HG03135 (cell line): ENCODE data around the gene PPM1H.
"Not testable (repeated sequence)": the region's sequence is repeated elsewhere in the genome, so short reads cannot be mapped to it uniquely, and the experiment has no call there.

ENCODE experiments used
- ATAC-seq: cut with Tn5 transposase; IDR thresholded peaks from one replicate; pipeline ENCODE4 v1.9.1; 2021; ENCODE audit warnings: mild to moderate bottlenecking, moderate library complexity; ENCODE audit not compliant: unreplicated experiment

The PPM1H gene, protein sequence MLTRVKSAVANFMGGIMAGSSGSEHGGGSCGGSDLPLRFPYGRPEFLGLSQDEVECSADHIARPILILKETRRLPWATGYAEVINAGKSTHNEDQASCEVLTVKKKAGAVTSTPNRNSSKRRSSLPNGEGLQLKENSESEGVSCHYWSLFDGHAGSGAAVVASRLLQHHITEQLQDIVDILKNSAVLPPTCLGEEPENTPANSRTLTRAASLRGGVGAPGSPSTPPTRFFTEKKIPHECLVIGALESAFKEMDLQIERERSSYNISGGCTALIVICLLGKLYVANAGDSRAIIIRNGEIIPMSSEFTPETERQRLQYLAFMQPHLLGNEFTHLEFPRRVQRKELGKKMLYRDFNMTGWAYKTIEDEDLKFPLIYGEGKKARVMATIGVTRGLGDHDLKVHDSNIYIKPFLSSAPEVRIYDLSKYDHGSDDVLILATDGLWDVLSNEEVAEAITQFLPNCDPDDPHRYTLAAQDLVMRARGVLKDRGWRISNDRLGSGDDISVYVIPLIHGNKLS

GRCh38 chr12:62934799-62935674 is at the start of gene PPM1H:
PPM1H (minus strand) TSS chr12:62935150; CDS start chr12:62934736, 414 bp downstream.
- peak; percentile 83 for ATAC-seq

GRCh38 chr12:62983594-62983993 is 48.6 kb upstream of the PPM1H start:
- no peak for ATAC-seq

GRCh38 chr12:62978768-62979167 is 43.8 kb upstream of the PPM1H start:
- ATAC-seq: no peak

GRCh38 chr12:62977883-62978282 is 42.9 kb upstream of the PPM1H start:
- ATAC-seq: no peak

- no peak for ATAC-seq
Measured at GRCh38 chr12:62977418-62977817, 42.5 kb upstream of the PPM1H start.

GRCh38 chr12:62976110-62976662 is 41.2 kb upstream of the PPM1H start:
- no peak for ATAC-seq

- ATAC-seq: no peak
Measured at GRCh38 chr12:62971769-62972525, 37.0 kb upstream of the PPM1H start.

- ATAC-seq: no peak
Measured at GRCh38 chr12:62969695-62970094, 34.7 kb upstream of the PPM1H start.

DNA sequence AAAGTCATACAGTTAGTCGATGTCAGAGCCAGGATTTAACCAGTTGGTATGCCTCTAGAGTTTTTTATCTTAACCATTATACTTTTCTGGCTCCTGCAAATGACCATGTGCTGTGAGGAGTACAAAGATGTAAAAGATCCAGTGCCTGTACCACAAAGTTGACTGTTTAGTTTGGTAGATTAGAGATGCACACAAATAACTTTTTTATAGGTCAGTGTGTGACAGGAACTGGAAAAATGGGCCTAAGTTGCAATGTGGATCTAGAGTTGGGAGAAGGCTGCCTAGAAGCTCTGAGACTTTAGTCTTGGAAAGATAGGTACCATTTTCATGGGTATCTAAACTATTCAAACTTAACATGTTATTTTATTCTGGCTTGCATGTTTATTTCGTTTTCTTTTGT is 32.8 kb upstream of the PPM1H start:
- no peak for ATAC-seq

GRCh38 chr12:62966990-62967506 is 32.1 kb upstream of the PPM1H start:
- no peak for ATAC-seq

GRCh38 chr12:62966446-62966989 is 31.6 kb upstream of the PPM1H start:
- ATAC-seq: not testable (repeated sequence)

- not testable (repeated sequence) for ATAC-seq
Measured at GRCh38 chr12:62965700-62966099, 30.8 kb upstream of the PPM1H start.

GRCh38 chr12:62965242-62965641 is 30.3 kb upstream of the PPM1H start:
- ATAC-seq: not testable (repeated sequence)

DNA sequence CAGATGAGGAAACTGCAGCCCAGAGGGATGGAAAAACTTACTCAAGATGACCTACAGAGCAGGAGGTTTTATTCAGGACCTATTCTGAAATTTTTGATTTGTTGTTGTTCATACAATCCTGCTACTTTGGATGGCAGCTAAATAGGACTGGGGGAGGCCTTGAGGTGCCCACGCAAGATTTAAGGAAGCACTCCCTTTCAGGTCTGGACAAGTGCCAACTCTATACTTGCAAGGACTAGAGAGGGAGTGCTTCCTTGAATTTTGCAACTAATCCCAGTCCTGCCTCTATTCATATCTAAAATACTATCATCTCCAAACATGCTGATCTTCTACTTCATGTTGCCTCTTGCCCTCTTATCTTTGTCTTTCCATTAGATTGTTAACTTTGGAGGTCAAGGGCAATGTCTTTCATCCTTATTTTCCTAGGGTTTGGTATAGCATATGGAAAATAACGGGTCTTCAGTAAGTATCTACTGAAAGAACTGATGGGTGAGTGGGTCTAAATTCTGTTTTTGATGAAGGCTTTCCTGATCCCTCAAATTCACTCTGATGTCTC is 28.6 kb upstream of the PPM1H start:
- no peak for ATAC-seq

DNA sequence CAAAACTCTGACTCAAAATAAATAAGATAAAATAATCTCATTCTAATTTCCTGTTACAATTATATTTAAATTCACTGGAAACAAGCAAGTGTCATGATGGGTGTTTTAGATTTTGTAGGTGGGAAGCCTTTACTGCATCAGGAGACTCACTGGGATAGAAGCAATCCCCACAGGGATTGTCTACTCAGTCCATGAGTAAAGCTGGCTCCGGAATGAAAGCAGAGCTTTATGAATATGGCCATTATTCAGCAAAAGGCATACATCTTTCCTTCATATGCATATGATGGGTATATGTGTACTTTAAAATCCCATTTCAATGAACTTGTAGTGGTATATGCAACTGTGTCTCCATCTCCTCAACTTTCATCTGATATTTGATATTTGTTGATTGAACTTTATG is 25.4 kb upstream of the PPM1H start:
- ATAC-seq: no peak

DNA sequence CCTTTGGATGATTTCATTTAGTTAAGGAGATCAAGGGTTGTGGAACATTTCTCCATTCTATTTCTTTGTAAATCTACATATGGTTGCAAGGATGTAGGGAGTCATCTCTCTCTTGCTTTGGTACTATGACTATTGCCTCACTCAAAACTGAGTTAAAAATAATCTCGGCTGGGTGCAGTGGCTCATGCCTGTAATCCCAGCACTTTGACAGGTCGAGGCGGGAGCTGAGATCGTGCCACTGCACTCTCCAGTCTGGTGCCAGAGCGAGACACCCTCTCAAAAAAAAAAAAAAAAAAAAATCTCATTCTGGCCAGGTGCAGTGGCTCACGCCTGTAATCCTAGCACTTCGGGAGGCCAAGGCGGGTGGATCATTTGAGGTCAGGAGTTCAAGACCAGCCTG is 24.8 kb upstream of the PPM1H start:
- no peak for ATAC-seq

- no peak for ATAC-seq
Measured at GRCh38 chr12:62957233-62957953, 22.4 kb upstream of the PPM1H start.

DNA sequence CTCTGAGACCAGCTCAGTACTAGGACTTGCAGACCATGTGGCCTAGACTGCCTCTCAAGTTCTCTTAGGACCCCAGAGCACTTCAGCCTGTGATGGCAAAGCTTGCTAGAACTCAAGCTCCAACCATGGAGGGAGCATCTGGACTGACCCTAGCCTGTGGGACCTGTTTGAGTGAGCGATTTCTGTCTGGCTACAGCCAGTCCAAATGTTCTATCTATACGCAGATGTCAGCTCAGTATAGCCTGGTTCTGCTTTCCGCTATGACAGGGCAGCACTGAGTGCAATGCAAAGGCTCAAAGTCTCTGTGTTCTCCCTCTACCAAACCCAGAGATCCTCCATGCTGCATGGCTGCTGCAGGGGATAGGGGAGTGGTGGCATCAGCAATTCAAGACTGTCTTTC is 20.7 kb upstream of the PPM1H start:
- no peak for ATAC-seq

DNA sequence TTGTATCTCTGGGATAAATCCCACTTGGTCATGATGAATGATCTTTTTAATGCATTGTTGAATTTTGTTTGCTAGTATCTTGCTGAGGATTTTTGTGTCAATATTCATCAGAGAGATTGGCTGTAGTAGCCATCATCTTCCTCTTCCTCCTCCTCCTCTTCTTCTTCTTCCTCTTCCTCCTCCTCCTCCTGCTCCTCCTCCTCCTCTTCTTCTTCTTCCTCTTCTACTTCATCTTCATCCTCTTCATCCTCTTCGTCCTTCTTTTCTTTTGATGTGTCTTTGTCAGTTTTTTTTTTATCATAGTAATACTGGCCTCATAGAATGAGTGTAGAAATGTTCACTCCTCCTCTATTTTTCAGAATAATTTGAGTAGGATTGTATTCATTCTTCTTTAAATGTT is 15.4 kb upstream of the PPM1H start:
- ATAC-seq: no peak
